Fibroblast of skin of back (primary cell): ENCODE data around the gene C1orf74.
A peak's percentile ranks its signal among the peaks of the same experiment; 100 is the strongest.
"Not testable (repeated sequence)": the region's sequence is repeated elsewhere in the genome, so short reads cannot be mapped to it uniquely, and the experiment has no call there.

Experiments
- DNase-seq: peaks from one replicate; pipeline ENCODE4 v3.0.0-alpha.2; 2013

C1orf74 gene

DNA sequence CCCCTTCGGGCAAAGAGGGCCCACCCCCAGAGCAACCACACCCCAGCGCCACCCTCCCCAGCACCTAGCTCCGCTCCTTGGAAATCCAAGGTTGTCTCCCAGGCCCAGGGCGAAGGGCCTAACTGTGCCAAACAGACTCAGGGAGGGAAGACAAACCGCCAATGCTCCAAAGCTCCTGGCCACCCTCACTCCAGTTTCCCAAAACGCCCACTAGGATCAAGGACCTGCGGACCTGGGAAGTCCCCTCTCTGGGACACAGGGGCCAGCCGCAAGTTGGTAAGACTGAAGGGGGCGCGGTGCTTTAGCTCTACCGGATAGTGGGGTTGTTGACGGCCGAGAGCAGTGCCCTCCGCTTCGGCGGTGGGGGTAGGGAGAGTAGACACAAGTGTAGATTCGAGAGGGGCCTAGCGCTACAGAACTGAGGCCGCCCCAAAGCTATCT, 21.0 kb upstream of the C1orf74 start:
- DNase-seq: no peak

- no peak for DNase-seq
Measured at GRCh38 chr1:209803568-209803967, 19.2 kb upstream of the C1orf74 start.

- DNase-seq: no peak
Measured at GRCh38 chr1:209802780-209803152, 18.4 kb upstream of the C1orf74 start.

DNA sequence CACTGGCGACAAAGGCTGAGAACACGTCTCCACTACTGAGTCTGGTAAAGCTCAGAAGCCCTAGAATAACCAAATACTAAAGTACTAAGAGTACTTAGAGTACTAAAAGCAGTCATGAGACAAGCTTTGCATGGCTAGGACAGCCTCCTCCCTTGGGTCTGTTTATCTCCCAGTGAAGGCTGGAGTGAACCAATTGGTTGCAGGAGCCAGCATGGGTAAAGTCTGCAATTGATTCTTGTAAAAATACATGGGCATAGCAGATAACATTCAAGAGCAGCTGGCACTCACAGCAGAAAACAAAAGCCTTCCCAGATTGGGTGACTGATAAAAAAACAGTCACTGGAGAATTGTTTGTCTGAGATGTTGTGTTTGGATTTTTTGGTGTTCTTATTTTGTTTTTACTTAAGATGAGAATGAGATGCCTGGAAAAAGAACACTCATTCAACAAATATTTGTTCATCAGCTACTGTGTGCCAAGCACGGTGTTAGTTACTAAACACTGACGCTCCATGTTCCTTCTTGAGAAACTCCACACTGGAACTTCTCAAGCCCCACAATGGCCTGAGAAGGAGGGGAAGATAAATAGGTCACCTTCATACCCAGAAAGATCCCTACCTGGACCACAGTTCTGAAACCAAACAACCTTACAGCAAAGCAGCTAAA, 17.9 kb upstream of the C1orf74 start:
- no peak for DNase-seq

DNA sequence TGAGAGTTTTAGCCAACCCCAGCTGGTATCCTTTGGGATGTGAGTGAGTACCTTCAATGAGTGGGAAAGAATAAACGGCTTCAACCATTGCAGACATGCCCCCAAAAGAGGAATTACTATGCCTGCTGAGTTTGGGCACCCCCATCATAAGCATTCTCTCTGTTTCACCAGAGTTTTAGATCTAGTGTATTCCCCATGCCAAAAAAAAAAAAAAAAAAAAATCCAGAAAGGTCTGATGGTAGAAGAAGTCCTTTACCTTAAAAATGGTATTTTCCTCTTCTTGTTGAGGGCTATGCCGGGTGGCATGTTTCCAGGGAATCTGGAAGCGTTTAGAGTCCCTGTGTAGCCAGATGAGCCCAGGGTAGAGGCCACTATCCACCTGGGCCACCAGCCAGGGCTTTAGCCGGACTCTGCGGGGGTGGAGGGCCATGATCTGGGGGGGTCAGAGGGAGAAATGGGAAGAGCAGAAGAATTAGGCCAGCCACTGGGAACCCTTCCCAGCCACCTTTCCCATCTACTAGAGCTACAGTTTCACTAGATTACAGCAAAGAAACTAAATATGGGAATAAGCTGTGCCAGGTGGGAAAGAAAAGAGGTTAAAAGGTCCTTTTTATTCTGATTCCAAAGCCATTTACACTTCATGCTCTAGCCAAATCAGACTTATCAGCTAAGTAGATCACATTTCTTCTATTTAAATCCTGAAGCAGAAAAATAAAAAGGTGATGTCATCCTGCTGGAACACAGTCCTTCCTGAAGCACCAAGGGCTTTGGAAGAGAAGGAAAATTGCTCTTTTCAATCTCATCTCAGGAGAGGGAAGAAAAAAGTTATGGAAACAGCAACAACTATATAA, 16.9 kb upstream of the C1orf74 start:
- DNase-seq: no peak

DNA sequence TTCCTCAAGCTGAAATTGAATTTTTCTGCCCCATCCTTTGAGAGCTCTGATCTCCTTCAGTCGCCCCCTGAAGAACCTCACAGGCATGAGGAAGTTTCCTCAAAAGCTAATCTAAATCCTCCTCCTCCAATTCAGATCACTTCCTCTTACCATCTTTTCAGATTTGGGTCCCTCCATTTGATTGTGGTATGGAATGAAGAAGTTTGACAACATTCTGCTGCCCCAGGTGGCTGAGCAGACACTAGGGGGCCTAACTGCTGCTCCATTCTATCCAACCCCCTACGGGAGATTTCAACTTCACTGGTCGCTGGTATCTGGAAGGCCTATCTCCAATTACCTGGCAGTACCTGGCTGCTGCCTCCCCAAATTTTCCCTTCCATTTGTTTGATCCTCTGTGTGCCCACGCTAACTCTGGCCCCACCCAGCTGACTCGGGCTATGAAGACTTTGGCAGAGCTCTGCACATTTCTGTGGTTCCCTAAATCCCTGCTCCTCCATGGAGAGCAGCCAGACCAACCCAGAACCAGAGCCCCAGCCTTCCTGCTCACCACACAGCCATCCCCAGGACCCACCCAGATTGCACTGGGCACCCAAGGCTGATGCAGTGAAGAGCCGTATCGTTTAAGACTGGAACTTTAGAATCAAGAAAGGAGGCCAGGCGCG, 13.8 kb upstream of the C1orf74 start:
- DNase-seq: no peak

DNA sequence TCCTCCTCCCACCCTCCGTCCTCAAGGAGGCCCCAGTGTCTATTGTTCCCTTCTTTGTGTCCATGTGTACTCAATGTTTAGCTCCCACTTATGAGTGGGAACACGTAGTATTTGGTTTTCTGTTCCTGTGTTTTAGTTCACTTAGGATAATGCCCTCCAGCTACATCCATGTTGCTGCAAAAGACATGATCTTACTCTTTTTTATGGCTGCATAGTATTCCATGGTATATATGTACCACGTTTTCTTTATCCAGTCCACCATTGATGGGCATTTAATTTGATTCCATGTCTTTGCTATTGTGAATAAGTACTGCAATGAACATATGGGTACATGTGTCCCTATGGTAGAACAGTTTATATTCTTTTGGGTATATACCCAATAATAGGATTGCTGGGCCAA, 9.4 kb upstream of the C1orf74 start:
- not testable (repeated sequence) for DNase-seq

- DNase-seq: no peak
Measured at GRCh38 chr1:209791920-209792319, 7.6 kb upstream of the C1orf74 start.

DNA sequence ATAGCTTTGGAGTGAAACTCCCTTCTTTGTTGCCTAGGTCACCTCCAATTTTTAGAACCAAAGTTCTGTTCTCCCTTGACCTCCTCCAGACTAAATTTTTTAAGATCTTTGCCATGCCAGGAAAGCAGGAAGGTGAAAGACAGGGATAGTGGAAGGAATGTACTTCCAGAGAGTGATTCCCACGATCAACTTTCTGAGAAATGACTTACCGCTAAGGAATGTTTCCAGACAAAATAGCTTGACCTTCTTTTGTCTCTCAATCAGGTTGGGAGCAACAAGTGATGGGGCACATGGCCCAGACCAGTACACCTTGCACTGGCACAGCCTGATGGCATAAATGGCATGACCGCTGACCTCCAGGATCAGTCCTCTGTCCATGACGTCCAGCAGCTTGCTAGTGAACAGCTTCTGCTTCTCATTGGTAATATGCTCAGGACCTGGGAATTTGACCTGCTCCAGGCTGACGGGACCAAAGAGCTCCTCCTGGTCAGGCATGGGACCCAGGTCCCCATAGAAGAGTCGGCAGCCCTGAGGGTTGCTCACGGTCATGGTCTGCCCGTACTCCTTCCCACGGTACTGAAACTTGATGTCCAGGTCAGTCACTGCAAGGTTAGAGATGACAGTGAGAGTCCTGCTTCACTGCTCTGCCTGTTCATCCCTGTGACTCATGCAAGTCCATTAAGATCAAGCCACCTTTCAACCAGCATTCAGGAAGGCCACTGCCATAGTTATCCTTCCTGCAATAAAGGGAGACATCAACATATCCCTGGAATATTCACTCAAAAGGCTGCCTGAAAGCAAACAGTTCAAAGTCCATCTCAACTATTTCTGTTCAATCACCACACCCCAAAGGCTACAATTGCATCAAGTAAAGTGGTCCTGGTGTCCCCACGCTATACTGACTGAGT, 6.2 kb upstream of the C1orf74 start:
- DNase-seq: peak; percentile 44

GRCh38 chr1:209789245-209789644, 4.9 kb upstream of the C1orf74 start:
- DNase-seq: no peak

GRCh38 chr1:209787551-209787950, 3.2 kb upstream of the C1orf74 start:
- DNase-seq: no peak

GRCh38 chr1:209786146-209786545, 1.8 kb upstream of the C1orf74 start:
- DNase-seq: no peak

DNA sequence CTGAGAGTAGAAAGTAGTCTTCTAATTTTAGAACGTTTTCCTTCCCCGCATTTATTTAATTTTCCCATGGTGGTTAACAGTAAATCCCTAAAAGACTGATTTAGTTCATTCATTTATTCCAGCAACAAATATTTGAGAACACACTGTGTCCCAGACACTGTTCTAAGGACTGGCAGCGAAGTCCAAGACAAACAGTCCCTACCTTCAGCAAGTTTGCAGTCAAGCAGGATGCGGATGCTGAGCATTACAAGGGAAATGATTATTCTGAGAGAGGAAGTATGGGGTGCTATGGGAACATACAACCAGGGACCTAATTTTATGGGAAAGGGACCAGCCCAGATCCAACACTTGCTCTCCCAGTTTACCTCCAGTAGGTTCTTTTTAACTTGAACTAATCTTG, 1.2 kb upstream of the C1orf74 start:
- DNase-seq: no peak

DNA sequence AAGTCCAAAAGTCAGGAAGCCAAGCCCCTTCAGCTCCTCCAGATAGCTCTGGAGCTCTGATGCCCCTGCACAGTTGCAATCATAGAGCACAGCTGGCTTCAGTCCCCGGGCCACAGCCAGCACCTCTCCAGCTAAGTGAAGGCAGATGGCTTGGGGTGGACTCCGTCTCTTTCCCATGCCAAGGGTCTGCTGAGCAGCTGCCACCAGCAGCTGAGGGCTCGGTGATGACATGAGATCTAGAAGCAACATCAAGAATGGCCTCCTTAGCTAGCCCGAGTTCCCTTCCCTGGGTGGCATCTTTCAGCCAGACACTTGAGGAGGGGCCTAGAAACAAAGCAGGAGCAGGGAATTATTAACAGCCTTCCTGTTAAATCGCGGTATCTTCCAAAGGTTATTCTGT, 973 bp downstream of the C1orf74 start:
- DNase-seq: no peak

- DNase-seq: no peak
Measured at GRCh38 chr1:209780268-209780667, 4.1 kb downstream of the C1orf74 start.

GRCh38 chr1:209778102-209778501, 6.3 kb downstream of the C1orf74 start:
- DNase-seq: no peak

DNA sequence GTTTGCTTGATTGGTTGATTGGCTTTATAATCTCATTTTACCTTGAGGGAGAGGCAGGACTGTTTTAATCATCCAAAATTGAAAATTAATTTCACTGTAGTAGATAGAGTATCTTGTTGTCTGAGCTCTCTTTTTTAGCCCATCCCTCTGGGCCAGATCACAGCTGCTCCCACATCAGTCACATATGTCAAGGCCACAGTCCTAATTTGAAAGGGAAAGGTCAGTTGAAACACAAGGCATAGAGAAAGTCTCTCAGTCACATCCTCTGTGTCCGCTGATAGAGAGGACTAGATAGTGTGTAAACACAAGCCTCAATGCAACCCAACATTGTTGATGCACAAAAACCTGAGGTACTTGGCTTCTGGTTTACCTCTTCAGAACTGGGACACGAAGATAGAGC, 6.8 kb downstream of the C1orf74 start:
- no peak for DNase-seq

DNA sequence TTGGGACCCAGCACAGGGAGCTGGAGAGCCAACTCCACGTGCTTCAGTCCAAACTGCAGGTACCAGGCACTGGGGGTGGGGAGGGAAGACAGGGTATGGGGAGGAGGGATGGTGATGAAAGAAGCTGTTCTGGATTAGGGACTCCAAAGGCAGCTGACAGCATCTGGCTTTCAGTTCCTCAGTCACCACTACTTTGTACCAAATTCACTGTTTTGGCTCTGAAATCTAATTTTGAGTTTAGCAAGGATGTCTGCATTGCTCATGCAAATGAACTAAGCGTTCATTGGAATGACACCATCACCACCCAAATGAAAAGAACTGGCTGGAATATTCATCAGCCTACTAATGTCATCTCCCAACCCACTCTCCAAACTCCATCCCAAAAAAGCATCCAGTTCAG, 8.7 kb downstream of the C1orf74 start:
- DNase-seq: no peak

- DNase-seq: no peak
Measured at GRCh38 chr1:209774592-209774991, 9.8 kb downstream of the C1orf74 start.

GRCh38 chr1:209772126-209772525, 12.2 kb downstream of the C1orf74 start:
- DNase-seq: no peak

GRCh38 chr1:209770636-209771415, 13.5 kb downstream of the C1orf74 start:
- no peak for DNase-seq

DNA sequence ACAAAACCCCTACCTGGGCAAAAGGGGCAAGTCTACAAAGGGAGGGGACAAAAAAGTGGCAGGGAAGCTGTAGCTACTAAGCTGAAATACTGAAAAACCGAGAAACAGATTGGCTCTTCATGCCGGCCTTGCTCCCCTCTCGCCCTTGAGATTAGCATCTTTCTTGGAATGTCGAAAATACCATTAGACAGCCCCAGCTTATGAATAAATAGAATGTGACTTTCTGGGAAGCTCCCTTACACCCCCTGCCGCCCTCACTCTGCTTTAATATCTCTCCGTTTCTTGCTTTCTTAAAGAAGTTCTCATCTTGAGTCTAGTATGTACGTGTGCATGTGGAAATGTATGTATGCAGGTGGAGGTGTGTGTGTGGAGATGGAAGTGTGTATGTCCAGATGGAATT, 14.4 kb downstream of the C1orf74 start:
- peak; percentile 76 for DNase-seq
